HG03457 (cell line): Measurements from ENCODE around the gene ATRX.
"Not testable (repeated sequence)": the region's sequence is repeated elsewhere in the genome, so short reads cannot be mapped to it uniquely, and the experiment has no call there.

Source experiments
- ATAC-seq: cut with Tn5 transposase; IDR thresholded peaks from one replicate; pipeline ENCODE4 v1.9.1; 2021; ENCODE audit warnings: moderate number of reproducible peaks; ENCODE audit not compliant: unreplicated experiment

The ATRX gene

DNA sequence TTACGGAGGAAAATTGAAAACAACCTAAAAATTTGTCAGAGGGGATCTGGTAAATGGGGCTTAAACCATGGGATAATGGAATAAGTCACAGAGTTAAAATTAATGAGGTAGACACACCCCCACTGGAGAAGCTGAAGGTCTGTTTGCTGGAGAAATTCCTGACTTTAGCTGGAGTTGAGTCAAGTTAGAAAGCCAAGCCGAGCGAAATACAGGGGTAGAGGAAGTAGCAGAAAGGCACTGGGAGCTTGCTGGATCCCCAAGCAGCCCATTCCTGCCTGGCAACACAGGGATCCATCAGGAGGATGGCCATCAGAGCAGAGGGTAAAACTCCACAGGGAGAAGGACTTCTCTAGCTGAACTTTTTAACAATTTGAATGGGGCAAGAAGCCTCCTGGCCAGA is 163.8 kb downstream of the ATRX start:
- no peak for ATAC-seq

DNA sequence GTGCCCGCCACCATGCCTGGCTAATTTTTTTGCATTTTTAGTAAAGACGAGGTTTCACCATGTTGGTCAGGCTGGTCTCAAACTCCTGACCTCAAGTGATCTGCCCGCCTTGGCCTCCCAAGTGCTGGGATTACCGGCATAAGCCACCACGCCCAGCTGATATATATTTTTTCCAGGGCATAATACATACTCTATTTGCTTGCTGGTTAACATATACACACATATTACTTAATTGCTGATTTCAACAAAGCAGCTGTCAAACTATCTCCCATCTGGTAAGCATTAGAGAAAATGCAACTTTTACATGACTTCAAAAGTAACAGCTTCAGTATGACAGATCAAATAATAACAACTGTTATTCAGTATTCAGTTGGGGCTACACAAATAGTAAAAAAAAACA is 164.6 kb downstream of the ATRX start:
- not testable (repeated sequence) for ATAC-seq

DNA sequence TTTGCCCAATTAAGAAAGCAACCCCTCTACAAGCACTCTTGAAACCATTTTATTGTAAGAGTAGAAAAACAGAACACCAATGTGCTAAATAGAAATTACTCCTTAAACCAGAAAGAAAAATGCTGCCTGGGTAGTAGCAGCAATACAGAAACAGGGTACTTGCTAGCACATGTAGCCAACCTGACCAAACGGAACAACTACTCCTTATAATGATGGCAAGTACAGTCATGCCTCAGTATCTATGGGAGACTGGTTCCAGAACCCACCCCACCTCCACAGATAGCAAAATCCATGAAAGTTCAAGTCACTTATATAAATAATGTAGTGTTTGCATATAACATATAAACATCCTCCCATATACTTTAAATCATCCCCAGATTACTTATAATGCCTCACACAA is 168.8 kb downstream of the ATRX start:
- no peak for ATAC-seq

DNA sequence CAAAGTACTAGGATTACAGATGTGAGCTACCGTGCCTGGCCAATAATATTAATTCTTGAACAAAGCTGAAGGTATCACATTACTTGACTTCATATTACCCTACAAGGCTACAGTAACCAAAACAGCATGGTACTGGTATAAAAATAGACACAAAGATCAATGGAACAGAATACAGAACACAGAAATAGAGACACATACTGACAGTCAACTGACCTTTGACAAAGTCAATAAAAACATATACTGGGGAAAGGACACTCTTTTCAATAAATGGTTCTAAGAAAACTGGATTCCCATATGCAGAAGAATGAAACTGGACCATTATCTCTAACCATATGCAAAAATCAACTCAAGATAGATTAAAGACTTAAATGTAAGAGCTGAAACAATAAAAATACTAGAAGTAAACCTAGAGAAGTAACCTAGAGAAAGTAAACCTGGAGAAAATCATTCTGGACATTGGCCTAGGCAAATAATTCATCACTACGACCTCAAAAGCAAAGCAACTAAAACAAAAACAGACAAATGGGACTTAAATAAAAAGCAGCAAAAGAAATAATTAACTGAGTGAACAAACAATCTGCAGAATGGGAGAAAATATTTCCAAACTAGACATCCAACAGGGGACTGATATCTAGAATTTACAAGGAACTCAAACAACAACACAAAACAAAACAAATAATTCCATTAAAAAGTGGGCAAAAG is 182.2 kb downstream of the ATRX start:
- ATAC-seq, result no peak

DNA sequence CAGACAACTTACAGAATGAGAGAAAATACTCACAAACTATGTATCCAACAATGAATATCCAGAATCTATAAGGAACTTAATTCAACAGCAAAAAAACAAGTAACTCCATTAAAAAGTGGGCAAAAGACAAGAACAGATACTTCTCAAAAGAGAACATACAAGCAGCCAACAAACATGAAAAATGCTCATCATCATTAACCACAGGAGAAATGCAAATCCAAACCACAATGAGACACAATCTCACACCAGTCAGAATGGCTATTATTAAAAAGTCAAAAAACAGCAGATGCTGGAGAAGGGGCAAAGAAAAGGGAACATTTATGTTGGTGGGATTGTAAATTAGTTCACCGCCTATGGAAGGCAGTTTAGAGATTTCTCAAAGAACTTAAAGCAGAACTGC is 188.5 kb downstream of the ATRX start:
- no peak for ATAC-seq

DNA sequence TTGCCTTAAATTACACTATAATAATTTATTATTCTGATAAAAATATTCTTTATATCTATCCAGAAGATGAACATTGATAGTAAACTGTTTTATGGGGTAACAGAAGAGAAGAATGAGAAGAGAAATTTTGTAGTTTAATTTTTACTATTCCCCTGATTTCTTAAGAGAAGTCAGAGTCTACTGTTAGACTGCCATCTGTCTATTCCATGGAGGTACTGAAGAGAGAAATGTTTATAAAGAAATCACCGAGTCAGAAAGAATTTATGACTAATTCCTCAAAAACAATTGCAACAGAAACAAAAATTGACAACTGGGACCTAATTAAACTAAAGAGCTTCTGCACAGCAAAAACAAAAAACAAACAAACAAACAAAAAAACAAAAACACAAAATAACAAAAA is 188.9 kb downstream of the ATRX start:
- no peak for ATAC-seq

DNA sequence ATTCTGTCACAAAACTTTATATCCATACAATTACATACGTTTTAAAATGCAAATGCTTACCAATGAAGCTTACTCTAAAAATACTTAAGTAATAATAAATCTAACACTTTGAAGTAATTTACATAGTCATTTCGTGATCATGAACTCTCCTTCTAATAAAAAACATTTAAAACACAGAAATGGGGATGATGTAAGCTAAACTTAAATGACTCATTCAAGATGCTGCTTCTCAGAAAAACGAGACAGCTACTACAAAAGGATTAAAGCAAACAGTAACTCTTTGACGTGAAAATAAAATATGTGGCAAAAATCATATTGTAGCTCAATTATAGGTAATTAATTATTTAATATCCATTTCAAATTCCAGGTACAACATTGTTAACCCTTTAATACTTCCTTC is 190.2 kb downstream of the ATRX start:
- ATAC-seq, result no peak

DNA sequence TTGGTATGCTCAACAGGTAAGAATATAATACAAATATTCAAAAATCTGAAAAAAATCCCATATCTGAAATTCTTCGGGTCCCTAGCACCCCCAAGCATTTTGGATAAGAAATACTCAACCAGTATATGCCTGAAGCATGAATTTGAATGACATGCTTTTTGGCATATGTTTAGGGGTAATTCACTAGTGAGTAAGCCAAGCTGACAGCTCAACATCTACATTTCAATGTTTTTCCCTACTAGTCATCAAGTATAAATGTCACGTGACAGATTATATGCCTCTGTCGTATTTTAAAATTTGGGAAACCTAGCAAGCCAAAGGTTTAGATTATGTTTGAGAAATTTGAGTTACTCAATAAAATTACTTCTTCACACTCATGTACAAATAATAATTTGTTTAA is 213.7 kb downstream of the ATRX start:
- no peak for ATAC-seq

DNA sequence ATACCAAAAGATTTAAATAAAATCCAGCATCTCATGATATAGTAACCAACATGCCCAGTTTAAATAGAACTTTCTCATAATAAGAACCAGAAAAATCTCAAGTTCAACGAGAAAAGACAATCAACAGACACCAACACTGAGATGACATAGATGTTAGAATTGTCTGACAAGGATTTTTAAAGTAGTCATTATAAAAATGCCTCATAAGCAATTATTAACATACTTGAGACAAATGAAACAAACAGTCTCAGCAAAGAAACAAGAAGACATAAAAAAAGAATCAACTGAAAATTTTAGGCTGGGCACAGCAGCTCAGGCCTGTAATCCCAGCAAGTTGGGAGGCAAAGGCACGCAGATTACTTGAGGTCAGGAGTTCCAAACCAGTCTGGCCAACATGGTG is 220.7 kb downstream of the ATRX start:
- no peak for ATAC-seq

DNA sequence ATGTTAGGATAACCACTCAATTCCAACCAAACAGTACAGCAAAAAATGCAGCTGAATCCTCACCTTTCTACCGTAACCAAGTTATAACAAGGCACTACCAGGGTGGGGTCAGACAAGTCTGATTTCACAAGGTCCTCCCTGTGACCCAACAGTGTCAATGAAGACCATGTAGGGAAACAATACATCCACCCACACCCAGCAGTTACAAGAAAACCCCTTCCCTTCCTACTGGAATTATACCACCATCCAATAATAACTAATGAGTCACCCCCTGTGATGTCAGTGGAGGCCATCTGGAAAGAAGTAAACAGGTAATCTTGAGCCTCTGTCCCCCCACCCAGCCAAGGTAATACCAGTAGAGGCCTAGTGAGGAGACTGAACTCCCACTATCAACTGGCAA is 221.2 kb downstream of the ATRX start:
- ATAC-seq, result no peak

DNA sequence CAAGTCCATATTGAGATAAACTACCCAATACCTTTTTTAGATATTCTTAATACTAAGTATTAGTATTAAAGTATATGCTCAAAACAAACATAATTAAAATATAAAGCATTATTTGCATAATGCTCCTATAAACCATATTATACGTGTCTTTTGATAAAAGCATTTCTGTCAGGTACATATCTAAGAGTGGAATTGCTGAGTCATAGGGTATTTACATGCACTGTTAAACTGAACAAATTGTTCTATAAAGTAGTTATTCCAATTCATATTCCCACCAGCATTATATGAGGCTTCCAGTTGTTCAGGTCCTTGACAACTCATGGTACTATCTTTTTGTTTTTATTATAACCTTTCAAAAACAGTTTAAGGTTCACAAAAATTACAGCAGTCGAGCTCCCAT is 224.6 kb downstream of the ATRX start:
- no peak for ATAC-seq

DNA sequence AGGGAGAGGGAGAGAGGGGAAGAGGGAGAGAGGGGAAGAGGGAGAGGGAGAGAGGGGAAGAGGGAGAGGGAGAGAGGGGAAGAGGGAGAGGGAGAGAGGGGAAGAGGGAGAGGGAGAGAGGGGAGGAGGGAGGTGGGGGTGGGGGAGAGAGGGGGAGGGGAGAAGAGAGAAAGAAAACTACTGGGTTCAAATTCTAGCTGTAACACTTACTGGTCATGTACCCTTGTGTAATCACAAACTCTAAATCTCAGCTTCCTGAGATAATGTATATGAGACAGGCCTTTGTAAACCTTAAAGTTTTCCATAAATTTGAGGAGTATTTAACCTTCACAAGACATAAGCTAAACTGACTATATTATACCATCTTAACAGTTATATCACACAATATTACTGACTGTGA is 229.7 kb downstream of the ATRX start:
- no peak for ATAC-seq

DNA sequence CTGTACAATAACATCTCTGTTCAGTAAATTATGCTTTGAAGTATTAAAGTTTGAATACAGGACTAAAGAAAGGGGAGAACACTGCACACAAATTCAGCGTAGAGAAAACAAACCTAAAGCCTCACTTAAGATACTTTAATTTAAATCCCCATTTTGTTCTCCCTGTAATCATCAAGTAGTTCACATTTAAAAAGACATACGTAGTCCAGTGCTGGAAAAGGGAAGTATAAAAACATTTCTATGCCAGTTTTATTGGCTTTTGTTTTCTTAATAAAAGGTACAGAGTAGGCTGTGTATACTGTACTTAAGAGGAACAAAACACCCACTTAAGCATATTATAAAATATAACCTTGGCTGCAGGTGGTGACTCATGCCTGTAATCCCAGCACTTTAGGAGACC is 237.3 kb downstream of the ATRX start:
- ATAC-seq, result no peak

DNA sequence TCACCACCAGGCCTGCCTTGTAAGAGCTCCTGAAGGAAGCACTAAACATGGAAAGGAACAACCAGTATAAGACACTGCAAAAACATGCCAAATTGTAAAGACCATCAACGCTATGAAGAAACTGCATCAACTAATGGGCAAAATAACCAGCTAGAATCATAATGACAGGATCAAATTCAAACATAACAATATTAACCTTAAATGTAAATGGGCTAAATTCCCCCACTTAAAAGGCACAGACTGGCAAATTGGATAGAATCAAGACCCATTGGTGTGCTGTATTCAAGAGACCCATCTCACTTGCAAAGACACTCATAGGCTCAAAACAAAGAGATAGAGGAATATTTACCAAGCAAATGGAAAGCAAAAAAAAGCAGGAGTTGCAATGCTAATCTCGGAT is 246.2 kb downstream of the ATRX start:
- not testable (repeated sequence) for ATAC-seq

DNA sequence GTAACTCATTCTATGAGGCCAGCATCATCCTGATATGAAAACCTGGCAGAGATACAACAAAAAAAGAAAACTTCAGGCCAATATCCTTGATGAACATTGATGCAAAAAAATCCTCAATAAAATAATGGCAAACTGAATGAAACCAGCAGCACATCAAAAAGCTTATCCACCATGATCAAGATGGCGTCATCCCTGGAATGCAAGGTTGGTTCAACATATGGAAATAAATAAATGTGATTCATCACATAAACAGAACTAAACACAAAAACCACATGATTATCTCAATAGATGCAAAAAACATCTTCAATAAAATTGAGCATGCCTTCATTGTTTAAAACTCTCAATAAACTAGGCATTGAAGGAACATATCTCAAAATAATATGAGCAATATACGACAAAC is 254.8 kb downstream of the ATRX start:
- ATAC-seq, result not testable (repeated sequence)

DNA sequence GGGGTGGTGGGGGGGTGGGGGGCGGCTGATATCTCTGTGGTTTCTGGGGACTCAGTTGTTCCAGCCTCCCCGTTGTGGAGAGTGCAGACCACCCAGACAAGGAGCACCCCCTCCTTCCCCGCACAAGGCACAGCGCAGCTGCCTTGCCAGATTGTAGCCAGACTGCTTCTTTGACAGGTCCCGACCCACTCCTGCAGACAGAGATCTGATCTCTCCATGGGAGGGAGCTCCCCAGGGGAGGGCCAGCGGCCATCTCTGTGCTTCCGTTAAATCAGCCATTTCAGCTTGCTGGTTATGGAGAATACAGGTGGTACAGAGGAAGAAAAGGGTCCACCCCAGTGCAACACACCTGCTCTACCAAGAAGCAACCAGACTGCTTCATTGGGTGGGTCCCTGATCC is 258.0 kb downstream of the ATRX start:
- ATAC-seq, result no peak

DNA sequence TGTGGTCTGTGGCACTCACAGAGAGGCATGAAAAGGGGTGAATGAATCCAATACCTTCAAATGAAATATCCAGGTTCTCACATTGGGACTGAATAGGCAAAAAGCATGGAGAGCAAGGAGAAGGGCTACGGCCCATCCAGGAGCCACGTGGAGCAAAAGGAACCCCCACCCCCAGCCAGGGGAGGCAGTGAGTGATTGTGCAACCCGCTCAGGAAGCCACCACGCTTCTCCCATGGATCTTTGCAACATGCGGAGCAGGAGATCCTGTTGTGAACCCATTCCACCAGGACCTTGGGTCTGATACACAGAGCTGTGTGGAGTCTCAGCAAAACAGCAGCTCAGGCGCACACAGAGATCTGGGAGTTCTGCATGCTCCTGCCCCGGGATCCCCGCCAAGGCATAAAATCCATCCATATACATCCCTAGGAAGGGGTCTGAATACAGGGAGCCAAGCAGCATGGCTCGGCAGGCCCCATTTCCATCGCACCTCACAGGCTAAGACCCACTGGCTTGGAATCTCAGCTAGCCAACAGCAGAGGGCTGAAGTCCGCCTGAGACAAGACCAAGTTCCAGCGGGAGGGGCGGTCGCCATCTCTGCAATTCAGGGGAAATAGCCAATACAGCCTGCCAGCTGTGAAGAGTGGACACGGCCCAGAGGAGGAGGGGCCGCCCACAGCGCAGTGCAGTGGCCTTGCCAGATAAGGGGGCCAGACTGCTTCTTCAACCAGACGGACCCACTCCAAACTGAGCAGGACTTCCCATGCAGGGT is 258.6 kb downstream of the ATRX start:
- no peak for ATAC-seq

DNA sequence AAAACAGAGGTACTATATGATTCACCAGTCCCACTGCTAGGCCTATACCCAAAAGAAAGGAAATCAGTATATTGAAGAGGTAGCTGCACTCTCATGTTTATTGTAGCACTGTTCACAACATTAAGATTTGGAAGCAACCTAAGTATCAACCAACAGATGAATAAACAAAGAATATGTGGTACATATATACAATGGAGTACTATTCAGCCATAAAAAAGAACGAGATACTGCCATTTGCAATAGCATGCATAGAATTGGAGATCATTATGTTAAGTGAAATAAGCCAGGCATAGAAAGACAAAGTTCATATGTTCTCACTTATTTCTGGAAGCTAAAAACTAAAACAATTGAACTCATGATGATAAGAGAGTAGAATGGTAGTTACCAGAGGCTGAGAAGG is 266.3 kb downstream of the ATRX start:
- ATAC-seq, result no peak

DNA sequence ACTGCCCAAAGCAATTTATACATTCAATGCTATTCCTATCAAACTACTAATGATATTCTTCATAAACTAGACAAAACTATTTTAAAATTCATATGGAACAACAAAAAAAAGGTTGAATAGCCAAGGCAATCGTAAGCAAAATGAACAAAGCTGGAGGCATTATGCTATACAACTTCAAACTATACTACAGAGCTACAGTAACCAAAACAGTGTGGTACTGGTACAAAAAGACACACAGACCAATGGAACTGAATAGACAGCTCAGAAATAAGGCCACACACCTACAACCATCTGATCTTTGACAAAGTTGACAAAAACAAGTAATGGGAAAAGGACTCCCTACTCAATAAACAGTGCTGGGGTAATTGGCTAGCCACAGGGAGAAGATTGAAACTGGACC is 271.8 kb downstream of the ATRX start:
- no peak for ATAC-seq

DNA sequence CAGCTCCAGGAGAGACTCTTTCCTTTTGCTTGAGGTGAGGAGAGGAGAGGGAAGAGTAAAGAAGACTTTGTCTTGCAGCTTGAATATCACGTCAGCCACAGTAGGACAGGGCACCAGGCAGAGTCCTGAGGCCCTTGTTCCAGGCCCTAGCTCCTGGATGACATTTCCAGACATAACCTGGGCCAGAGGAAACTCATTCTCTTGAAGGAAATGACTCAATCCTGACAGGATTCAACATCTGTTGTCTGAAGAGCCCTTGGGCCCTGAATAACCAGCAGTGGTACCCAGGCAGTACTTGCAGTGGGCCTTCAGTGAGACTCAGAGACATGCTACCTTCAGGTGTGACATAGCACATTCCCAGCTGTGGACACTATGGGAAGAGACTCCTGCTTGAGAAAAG is 276.0 kb downstream of the ATRX start:
- ATAC-seq, result no peak

DNA sequence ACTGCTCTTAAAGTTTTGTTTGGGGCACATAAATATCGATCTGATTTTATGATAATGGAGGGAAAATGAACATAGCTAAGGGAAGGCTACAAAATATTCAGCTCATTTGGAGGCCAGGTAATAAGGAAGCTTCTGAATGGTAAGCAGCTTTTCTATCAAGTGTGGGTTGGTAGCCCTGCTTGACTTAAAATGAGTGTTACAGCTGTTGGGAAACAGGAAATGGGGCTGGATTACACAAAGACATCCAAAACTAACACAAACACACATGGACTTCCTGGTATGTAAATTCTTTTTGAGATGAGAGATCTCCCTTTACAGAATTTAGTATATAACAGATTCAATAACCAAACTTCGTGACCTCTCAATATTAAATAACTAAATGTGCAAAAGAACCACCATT is 280.8 kb downstream of the ATRX start:
- ATAC-seq, result no peak

DNA sequence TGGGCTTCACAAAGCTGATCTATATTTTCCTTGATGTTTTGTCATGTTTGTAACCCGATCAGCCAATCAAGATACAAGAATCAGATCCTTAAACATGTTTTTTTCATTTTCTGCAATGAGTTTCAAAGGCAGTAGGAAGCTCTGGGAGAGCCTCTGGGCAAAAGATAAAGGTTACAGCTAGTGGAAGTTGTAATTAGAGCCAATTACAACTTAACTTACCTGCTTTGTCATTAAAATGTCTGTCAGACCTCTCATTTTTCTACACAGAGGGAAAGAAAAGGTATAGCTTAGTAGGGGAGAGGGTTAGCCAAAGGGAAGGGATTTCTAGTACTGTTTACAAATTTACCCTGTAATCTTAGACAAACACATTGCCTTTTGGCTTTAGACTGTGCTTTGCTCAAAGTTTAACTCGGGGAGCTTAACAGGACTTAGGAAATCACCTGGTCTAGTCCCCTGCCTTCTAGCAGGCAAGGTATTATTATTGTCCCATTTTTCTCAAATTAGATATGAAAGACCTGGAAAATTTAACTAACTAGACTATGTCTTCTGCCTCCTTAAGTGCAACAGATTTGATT is 283.0 kb downstream of the ATRX start:
- no peak for ATAC-seq
